ENCODE data around the gene RPN2. TPM values are rescaled to one million over a fixed set of nuclear protein-coding genes. Genes with fewer than 3 reads are reported as not detected.

Gene RPN2
- total RNA-seq, 2 experiments from 2014 or later = 110 to 138 TPM

DNA sequence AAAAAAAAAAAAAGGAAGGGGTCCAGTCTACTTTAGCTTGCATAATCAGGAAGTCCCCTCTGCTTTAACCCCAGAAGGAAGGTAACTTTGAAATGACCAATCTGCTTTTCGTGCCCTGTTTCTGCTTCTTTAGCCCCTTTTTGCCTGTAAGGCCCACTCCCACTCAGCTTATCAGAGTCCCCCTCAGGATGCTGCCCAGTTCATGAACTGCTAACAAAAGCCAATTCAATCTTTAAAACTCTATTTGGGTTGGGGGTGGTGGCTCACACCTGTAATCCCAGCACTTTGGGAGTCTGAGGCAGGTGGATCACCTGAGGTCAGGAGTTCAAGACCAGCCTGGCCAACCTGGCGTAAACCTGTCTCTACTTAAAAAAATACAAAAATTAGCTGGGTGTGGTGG lies 70.2 kb downstream of the RPN2 start:
- Histone ChIP-seq H3K4me2 (ENCODE audit: low read length) (no peak overlapping the region), H3K9me2 (ENCODE audit: insufficient read depth, low read length) (no peaks in the 10 kb centered on the region), H2AFZ (ENCODE audit: low read length) (no peak overlapping the region), H3K4me3 (ENCODE audit: low read depth, low read length, poor library complexity, severe bottlenecking) (no peak overlapping the region), H3K9me3 (ENCODE audit: low read length) (no peaks in the 10 kb centered on the region), H3K36me3 (ENCODE audit: insufficient read depth, low read length) (no peaks in the 10 kb centered on the region), H3K27ac (ENCODE audit: low read depth, low read length, poor library complexity, severe bottlenecking) (no peak overlapping the region), H3K4me1 (ENCODE audit: insufficient read depth, low read length, poor library complexity, severe bottlenecking) (no peaks in the 10 kb centered on the region), H3K79me2 (ENCODE audit: insufficient read depth, low read depth, low read length) (no peaks in the 10 kb centered on the region), H4K20me1 (ENCODE audit: insufficient read depth, low read length) (no peaks in the 10 kb centered on the region)
- ChIA-PET POLR2A (no interaction called here), CTCF (ENCODE audit: unreplicated experiment) (interaction anchor here (0.6 kb wide), 1 partner anchor 598 kb away, joined by 4 read pairs; no protein-coding TSS in a partner anchor)
- no TSS peak for BruUV-seq (replicated peaks)
- intact Hi-C loops (cut with micrococcal nuclease; ENCODE audit: unreplicated experiment) = no loop called here
- TF ChIP-seq EZH2phosphoT487 (IDR thresholded peaks at IDR 0.05; ENCODE audit: borderline replicate concordance, low read depth, low read length) = no peak
- TF ChIP-seq, protein P1, sequence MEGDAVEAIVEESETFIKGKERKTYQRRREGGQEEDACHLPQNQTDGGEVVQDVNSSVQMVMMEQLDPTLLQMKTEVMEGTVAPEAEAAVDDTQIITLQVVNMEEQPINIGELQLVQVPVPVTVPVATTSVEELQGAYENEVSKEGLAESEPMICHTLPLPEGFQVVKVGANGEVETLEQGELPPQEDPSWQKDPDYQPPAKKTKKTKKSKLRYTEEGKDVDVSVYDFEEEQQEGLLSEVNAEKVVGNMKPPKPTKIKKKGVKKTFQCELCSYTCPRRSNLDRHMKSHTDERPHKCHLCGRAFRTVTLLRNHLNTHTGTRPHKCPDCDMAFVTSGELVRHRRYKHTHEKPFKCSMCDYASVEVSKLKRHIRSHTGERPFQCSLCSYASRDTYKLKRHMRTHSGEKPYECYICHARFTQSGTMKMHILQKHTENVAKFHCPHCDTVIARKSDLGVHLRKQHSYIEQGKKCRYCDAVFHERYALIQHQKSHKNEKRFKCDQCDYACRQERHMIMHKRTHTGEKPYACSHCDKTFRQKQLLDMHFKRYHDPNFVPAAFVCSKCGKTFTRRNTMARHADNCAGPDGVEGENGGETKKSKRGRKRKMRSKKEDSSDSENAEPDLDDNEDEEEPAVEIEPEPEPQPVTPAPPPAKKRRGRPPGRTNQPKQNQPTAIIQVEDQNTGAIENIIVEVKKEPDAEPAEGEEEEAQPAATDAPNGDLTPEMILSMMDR (conservative IDR thresholded peaks at IDR 0.05; ENCODE audit: low read length) = no peak
- DNase-seq (ENCODE audit: low spot score) = no peak

DNA sequence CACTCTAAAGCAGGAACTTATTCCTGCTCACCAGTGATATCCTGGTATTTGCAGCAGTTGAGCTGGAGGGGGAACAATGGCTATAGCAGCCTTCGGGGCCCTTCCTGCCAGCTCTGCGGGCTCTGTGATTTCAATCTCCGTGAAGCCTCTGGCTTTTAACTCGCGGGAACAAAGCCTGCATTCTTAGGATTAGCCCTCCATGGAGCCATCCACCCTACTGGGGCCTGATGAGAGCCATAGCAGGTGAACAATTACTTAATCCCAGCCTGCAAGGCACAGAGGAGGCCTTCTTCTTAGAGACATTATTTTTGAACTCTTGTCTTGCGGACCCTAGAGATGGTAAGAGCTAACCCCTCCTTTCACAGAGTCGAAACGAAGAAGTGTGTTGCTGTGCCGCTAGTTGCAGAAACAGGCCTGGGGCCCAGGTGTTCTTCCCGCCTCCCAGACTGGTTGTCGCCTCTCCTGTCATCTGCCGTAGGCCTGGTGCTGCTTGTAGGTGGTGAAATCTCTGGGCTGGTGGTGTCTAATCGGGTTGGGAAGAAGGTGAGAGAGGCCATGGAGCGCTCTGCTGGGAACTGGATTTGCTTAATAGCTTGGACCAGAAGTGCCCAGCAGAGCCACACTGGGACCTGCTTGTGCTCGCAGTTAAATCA lies 72.8 kb downstream of the RPN2 start:
- Histone ChIP-seq H4K20me1 (ENCODE audit: insufficient read depth, low read length) (no peaks in the 10 kb centered on the region), H2AFZ (ENCODE audit: low read length) (no peak overlapping the region), H3K36me3 (ENCODE audit: insufficient read depth, low read length) (no peaks in the 10 kb centered on the region), H3K4me1 (ENCODE audit: insufficient read depth, low read length, poor library complexity, severe bottlenecking) (no peaks in the 10 kb centered on the region), H3K79me2 (ENCODE audit: insufficient read depth, low read depth, low read length) (no peaks in the 10 kb centered on the region), H3K27ac (ENCODE audit: low read depth, low read length, poor library complexity, severe bottlenecking) (no peak overlapping the region), H3K9me2 (ENCODE audit: insufficient read depth, low read length) (no peaks in the 10 kb centered on the region), H3K4me3 (ENCODE audit: low read depth, low read length, poor library complexity, severe bottlenecking) (no peak overlapping the region), H3K9me3 (ENCODE audit: low read length) (no peaks in the 10 kb centered on the region), H3K4me2 (ENCODE audit: low read length) (no peak overlapping the region)
- DNase-seq (ENCODE audit: low spot score) = no peak
- TF ChIP-seq EZH2phosphoT487 (IDR thresholded peaks at IDR 0.05; ENCODE audit: borderline replicate concordance, low read depth, low read length) = no peak
- TF ChIP-seq, protein P1 (conservative IDR thresholded peaks at IDR 0.05; ENCODE audit: low read length) = no peak
- intact Hi-C loops (cut with micrococcal nuclease; ENCODE audit: unreplicated experiment) = no loop called here
- BruUV-seq (replicated peaks) = no TSS peak
- POLR2A ChIA-PET = interaction anchor here (1.3 kb wide), 1 partner anchor 15 kb away, joined by 4 read pairs; no protein-coding TSS in a partner anchor
- CTCF ChIA-PET (ENCODE audit: unreplicated experiment) = no interaction called here

DNA sequence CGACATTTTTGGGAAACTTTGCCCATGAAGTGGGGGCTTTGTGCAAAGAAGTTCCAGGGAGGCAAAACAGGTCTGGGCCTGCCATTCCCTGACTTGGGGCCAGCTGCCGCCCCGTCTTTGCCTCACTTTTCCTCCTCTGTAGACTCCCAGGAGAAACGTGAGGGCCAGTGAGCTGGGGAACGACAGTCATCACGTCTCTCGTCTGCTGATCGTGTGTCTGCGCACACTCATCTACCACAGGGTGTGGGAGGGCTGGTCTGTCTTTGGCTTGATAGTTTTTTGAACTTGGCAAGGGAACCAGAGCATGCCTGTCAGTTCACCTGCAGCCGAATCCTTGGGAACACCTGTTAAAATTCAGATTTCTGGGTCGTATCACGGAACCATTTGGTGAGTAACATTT lies 74.0 kb downstream of the RPN2 start:
- Histone ChIP-seq H4K20me1 (ENCODE audit: insufficient read depth, low read length) (no peaks in the 10 kb centered on the region), H3K27ac (ENCODE audit: low read depth, low read length, poor library complexity, severe bottlenecking) (no peak overlapping the region), H3K9me2 (ENCODE audit: insufficient read depth, low read length) (no peaks in the 10 kb centered on the region), H2AFZ (ENCODE audit: low read length) (no peak overlapping the region), H3K4me2 (ENCODE audit: low read length) (no peak overlapping the region), H3K4me3 (ENCODE audit: low read depth, low read length, poor library complexity, severe bottlenecking) (no peak overlapping the region), H3K4me1 (ENCODE audit: insufficient read depth, low read length, poor library complexity, severe bottlenecking) (no peaks in the 10 kb centered on the region), H3K9me3 (ENCODE audit: low read length) (no peaks in the 10 kb centered on the region), H3K79me2 (ENCODE audit: insufficient read depth, low read depth, low read length) (no peaks in the 10 kb centered on the region), H3K36me3 (ENCODE audit: insufficient read depth, low read length) (no peaks in the 10 kb centered on the region)
- intact Hi-C loops (cut with micrococcal nuclease; ENCODE audit: unreplicated experiment) = no loop called here
- ChIA-PET CTCF (ENCODE audit: unreplicated experiment) (no interaction called here), POLR2A (no interaction called here)
- BruUV-seq (replicated peaks) = no TSS peak
- no peak for DNase-seq (ENCODE audit: low spot score)
- TF ChIP-seq EZH2phosphoT487 (IDR thresholded peaks at IDR 0.05; ENCODE audit: borderline replicate concordance, low read depth, low read length) = no peak
- TF ChIP-seq, protein P1 (conservative IDR thresholded peaks at IDR 0.05; ENCODE audit: low read length) = no peak
